ENCODE measurements around the gene ASTN2.

Gene ASTN2

GRCh38 chr9:116423149-116423548 lies 991.7 kb downstream of the ASTN2 start:
- no peak for DNase-seq

- DNase-seq = no peak
Measured at GRCh38 chr9:116422119-116422979, 992.5 kb downstream of the ASTN2 start.

DNA sequence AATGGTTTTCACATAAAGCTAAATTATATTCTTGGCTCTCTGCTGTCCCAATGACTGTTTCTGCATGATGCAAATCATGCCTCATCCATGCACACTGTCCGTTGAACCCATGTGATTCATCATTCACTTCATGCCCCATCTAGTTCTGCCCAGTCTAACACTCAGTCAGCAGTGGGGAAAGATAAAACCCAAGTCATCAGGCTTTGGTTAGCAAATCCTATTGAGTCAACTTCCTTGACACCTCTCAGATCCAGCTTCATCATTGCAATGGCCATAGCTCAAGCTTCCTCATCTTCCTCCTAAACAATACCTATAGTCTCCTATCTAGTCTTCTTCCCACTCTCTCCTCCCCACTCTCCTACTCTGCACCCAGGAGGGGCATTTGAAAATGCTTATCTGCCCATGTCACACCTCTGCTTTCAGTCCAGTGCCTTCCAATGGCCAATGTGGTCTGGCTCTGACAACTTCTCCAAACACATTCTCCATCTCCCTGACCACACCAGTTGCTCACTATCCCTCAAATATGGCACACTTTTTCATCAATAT lies 993.8 kb downstream of the ASTN2 start:
- peak; percentile 28 for DNase-seq

GRCh38 chr9:116419181-116419580 lies 995.7 kb downstream of the ASTN2 start:
- DNase-seq = no peak

DNA sequence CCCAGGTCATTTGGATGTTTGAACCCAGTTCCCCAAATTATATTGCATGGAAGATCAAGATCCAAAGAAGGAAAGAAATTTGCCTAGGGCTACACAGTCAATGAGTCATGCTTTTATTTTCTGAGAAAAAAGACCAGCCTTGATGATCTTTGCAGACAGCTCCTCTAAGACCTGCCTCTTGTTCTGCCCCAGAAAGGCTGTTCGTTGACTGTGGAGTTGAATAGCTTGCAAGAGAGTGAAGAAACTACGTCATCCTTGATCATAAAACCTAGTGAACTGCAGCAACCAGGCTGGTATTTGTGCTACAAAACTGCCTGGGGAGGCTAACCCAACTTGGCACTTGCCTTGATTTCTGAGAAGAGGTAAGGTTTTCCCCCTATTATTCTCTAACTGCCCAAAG lies 997.4 kb downstream of the ASTN2 start:
- DNase-seq = peak; percentile 83

DNA sequence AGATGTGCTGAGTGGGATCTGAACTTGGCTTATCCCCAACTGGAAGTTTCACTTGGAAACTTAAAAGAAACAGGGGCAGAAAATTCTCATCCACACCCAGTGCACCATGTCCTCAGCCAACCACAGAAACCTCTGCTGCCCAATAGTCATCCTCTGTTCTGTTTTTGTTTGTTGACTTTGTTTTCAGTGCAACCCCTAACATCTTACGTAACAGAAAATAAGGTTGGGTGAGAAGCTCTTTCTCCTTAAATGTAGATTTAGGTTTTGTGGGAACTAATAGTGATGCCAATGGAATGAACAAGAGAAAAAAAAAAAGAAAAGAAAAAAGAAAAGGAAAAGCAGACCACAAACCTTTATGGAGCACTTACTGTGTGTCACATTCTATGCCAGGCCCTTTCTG lies 998.4 kb downstream of the ASTN2 start:
- no peak for DNase-seq

DNA sequence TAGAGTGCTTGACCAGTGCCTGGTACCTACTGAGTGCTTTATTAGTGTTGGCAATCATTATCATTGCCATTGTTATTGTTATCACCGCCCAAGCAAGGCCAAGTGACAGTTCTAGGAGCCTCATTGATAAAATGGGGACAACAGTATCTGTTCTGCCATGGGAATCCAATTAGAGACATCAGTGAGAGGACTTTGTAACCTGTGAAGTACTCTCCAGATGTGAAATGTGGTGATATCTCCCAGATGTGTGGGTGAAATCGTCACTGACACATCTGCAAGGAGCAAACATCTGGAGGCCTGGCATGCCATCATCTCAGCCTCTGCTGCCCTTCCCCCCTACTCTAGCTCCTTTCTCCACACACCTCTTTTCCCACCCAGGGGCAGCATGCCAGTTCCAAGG lies 1000.5 kb downstream of the ASTN2 start:
- DNase-seq = no peak

GRCh38 chr9:116411506-116411905 lies 1003.4 kb downstream of the ASTN2 start:
- DNase-seq = no peak

- no peak for DNase-seq
Measured at GRCh38 chr9:116409638-116410037, 1005.2 kb downstream of the ASTN2 start.

GRCh38 chr9:116409129-116409528 lies 1005.7 kb downstream of the ASTN2 start:
- DNase-seq = no peak

GRCh38 chr9:116406469-116406868 lies 1008.4 kb downstream of the ASTN2 start:
- no peak for DNase-seq

DNA sequence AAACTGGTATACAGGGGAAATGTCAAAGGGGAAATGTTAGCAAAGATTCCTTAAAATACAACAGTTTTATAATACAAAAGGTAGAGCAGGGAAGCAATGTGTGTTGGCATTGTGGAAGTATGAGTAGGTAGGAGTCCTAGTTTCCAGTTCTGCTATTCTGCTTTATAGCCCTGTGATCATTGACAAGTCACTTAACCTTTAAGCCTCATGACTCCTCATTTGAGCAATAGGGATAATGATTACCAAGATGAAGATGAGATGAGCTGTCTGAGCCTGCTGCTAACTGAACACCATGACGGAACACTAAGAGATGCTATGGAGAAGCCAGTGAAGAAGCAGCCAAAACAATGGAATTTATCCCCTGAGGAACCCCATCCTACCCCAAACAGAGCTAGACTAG lies 1009.5 kb downstream of the ASTN2 start:
- peak; percentile 88 for DNase-seq

GRCh38 chr9:116404228-116404627 lies 1010.6 kb downstream of the ASTN2 start:
- DNase-seq = no peak

GRCh38 chr9:116403171-116403570 lies 1011.7 kb downstream of the ASTN2 start:
- no peak for DNase-seq

- DNase-seq = no peak
Measured at GRCh38 chr9:116395699-116396037, 1019.2 kb downstream of the ASTN2 start.

DNA sequence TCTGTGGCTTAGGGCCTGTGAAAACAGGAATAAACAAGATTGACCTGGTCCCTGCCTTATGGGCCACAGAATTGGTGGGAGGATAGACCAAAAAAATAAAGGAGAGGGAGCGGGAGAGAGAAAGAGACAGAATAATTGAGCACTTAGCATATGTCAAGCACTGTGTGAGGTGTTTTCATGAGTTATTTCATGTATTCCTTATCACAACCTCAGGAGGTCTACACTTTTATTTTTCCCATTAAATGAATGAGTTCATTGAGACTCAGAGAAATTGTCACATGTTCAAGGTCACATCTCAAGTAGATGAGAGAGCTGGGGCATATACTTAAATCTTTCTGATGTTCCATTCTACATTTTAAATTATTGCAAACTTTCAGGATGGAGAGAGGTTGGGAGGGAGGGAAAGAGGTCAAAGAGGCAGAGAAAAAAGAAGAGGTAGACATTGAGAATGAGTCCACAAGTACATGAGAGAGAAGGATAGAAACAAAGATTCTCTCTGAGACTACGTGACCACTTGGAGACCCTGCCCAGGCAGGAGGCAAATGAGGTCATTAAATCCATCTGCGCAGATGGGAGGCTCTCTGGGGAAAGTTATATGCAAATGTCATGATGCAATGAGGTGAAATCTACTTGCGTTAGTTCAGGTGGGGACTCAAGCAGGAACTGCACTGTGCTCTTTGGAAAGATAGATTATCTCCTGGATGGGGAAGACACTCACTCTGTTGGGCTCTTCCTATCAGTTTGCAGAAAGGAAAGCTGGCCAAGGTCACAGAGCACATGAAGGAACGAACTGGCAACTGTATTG lies 1019.8 kb downstream of the ASTN2 start:
- DNase-seq = no peak

GRCh38 chr9:116394070-116394469 lies 1020.8 kb downstream of the ASTN2 start:
- no peak for DNase-seq

GRCh38 chr9:116393198-116393597 lies 1021.7 kb downstream of the ASTN2 start:
- DNase-seq = no peak

GRCh38 chr9:116391306-116391900 lies 1023.5 kb downstream of the ASTN2 start:
- peak; percentile 75 for DNase-seq

- no peak for DNase-seq
Measured at GRCh38 chr9:116390303-116391228, 1024.3 kb downstream of the ASTN2 start.

- DNase-seq = peak; percentile 68
Measured at GRCh38 chr9:116389541-116390302, 1025.1 kb downstream of the ASTN2 start.
